ENCODE data around the gene ARCN1.

- TF ChIP-seq POLR2AphosphoS5 (IDR thresholded peaks at IDR 0.05; ENCODE audit: insufficient read depth, low read depth, low read length) (no peak), MYC (IDR thresholded peaks at IDR 0.05; ENCODE audit: low read depth, low read length) (no peak), EZH2 (IDR thresholded peaks at IDR 0.05; ENCODE audit: borderline replicate concordance, low read depth, low read length, severe bottlenecking) (no peak), POLR2A (IDR thresholded peaks at IDR 0.05; ENCODE audit: low read depth, low read length) (no peak)
Observed at GRCh38 chr11:118604566-118604965, 32.4 kb downstream of the ARCN1 start.

Data from endothelial cell of umbilical vein (primary cell).